Measurements from ENCODE around the gene AMPD1. TPM values are rescaled to one million over a fixed set of nuclear protein-coding genes. Genes with fewer than 3 reads are reported as not detected.

Gene AMPD1
- total RNA-seq (ENCODE audit: low replicate concordance), result not detected in 2 replicates

DNA sequence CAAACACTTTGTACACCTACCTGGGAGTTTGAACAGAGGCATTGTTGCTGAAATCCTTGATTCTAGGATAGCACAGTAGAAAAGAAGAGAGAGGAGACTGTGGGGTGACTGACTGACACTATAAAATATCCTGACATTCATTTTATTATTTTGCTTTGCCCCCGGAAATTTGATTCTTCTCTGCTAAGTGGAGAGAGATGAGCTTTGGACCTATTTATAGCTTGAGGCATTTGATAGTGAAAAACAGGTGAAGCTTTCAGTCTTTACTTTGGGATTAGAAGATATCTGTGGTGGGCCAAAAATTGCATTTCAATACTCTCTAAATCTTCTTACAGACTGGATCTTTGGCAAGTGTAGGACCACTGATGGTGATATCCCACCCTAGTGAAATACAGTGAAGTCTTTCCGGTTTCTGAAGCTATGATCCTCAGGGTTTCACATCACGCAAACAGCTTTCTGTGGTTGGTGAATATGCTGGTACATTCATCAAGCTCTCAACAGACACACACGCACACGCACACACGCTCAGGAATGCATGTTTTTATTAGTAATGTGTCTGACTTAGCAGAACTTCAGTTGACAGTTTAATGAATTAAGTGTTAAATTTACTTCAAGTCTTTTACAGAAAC is at the start of gene AMPD1:
AMPD1 (minus strand) TSS at position 117 of the 629 bp plus-strand sequence; CDS start at position 42, 75 bp downstream.
- peak; percentile 33 for DNase-seq (ENCODE audit: low read depth)
- TF ChIP-seq, protein P1, sequence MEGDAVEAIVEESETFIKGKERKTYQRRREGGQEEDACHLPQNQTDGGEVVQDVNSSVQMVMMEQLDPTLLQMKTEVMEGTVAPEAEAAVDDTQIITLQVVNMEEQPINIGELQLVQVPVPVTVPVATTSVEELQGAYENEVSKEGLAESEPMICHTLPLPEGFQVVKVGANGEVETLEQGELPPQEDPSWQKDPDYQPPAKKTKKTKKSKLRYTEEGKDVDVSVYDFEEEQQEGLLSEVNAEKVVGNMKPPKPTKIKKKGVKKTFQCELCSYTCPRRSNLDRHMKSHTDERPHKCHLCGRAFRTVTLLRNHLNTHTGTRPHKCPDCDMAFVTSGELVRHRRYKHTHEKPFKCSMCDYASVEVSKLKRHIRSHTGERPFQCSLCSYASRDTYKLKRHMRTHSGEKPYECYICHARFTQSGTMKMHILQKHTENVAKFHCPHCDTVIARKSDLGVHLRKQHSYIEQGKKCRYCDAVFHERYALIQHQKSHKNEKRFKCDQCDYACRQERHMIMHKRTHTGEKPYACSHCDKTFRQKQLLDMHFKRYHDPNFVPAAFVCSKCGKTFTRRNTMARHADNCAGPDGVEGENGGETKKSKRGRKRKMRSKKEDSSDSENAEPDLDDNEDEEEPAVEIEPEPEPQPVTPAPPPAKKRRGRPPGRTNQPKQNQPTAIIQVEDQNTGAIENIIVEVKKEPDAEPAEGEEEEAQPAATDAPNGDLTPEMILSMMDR (IDR thresholded peaks at IDR 0.05; ENCODE audit: insufficient read depth, low read length), result no peak
- H3K4me3 ChIP-seq (ENCODE audit: low read depth, low read length), result no peak within 1 kb of the TSS

DNA sequence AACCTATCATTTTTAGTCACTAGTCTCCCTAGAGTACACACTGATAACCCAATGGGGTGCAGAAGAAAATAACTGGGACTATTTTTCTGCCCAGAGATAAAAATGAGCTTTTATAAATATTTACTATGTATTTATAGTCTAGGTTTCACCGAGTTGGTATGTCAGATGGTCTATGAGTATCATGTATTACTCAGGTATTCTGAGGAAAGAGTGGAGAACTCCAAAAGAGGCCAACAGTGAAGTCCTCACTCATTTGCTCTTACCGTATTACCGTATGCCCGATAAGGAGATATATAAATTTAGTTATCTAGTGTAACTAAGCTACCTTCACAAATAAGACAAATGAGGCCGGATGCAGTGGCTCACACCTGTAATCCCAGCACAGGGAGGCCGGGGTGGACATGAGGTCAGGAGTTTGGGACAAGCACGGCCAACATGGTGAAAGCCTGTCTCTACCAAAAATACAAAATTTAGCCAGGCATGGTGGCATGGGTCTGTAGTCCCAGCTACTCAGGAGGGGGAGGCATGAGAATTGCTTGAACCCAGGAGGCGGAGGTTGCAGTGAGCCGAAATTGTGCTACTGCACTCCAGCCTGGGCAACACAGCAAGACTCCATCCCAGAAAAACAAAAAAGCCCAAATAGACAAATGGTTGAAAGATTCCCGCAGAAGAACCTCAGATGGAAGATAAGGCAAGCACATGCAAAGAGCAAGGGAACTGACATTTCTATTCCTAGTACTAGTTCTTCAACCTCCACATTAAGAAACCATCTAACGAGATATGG is 46.8 kb upstream of the AMPD1 start:
- no peak for DNase-seq (ENCODE audit: low read depth)
- TF ChIP-seq, protein P1 (IDR thresholded peaks at IDR 0.05; ENCODE audit: insufficient read depth, low read length), result no peak
- H3K4me3 ChIP-seq (ENCODE audit: low read depth, low read length), result no peak overlapping the region

DNA sequence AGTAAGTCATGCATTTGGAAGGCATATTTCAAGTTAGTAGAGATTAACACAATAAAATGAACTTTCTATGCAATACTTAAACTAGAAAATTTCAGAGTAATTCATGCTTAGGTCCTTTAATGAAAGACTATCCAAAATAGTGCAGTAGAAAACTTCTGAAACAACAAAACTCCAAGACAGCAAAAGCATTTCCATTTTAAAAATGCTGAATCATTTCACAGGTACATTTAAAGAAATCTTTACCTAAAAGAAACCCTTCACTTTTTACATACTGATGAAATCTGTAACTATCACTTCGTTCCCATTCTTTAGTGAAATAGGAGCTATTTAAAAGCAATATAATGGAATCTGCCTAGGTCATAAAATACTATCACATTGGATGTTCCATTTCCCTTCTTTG is 45.0 kb upstream of the AMPD1 start:
- TF ChIP-seq, protein P1 (IDR thresholded peaks at IDR 0.05; ENCODE audit: insufficient read depth, low read length), result no peak
- no peak overlapping the region for H3K4me3 ChIP-seq (ENCODE audit: low read depth, low read length)
- DNase-seq (ENCODE audit: low read depth), result no peak

DNA sequence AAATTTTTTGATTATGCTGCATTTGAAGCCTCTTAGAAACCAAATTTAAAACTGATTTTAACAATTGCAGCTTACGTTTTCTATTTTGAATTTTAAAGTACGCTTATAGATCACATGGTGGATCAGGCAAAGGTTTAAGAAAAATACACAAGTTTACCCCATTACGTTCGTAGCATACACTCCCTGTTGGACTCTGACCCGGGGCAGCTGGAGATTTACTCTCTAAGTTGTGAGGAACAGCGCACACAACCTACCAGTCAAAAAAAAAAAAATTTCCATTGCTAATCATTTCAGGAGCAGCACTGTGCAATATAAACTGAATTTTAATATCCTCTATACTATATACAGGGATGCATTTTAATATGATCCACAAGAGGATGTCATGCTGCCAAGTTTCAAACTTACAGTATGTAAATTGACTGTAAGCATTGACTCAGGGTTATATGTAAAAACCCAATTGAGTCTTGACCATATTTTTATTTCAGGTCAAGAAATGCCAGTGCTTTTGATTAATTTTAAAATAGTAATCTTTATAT is 42.0 kb upstream of the AMPD1 start:
- no peak for DNase-seq (ENCODE audit: low read depth)
- H3K4me3 ChIP-seq (ENCODE audit: low read depth, low read length), result no peak overlapping the region
- TF ChIP-seq, protein P1 (IDR thresholded peaks at IDR 0.05; ENCODE audit: insufficient read depth, low read length), result no peak

DNA sequence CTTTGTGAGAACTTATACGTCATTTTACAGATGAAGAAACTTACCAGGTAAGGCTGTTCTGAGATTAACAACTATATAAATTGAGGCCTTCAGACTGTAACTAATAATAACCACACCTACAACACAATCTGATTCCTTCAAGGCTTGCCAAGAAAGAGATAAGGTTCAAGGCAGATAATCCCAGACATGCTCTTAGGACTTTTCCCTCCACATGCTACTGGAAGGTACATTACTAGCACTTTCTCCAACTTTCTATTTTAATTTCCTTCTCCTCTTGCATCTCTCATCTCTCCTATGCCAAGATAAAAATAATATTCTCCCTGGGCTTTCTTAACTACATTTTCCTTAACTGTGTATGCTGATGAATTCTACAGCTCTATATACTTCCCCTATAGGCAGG is 40.1 kb upstream of the AMPD1 start:
- no peak overlapping the region for H3K4me3 ChIP-seq (ENCODE audit: low read depth, low read length)
- DNase-seq (ENCODE audit: low read depth), result no peak
- TF ChIP-seq, protein P1 (IDR thresholded peaks at IDR 0.05; ENCODE audit: insufficient read depth, low read length), result no peak

DNA sequence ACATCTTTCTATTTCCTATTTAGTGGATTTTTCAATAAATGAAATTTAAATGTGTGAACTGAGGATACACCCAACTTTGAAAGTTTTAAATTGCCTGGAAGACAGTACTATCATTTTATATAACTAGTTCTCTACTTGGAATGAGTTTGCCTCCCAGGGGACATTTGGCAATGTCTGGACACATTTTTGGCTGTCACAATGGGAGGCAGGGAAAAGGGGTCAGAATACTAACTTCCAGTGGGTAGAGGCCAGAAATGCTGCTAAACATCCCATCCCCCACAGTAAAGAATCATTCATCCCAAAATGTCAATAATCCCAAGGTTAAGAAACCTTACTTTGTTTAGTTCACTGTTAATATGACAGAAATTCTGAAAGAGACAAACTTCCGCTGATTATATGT is 34.4 kb upstream of the AMPD1 start:
- no peak overlapping the region for H3K4me3 ChIP-seq (ENCODE audit: low read depth, low read length)
- TF ChIP-seq, protein P1 (IDR thresholded peaks at IDR 0.05; ENCODE audit: insufficient read depth, low read length), result no peak
- DNase-seq (ENCODE audit: low read depth), result no peak

All from fibroblast of the aortic adventitia (primary cell).